IPS-18c (cell line): Measurements from ENCODE around the gene SH3PXD2B.

Experiments used
- H3K4me3 ChIP-seq: 2 replicates; pipeline ENCODE4 v1.7.0; 2013; ENCODE audit warnings: low read depth, mild to moderate bottlenecking, low read length, moderate library complexity; ENCODE audit not compliant: insufficient read depth
- H3K9me3 ChIP-seq: one replicate; pipeline ENCODE4 v1.6.1; 2013; ENCODE audit warnings: mild to moderate bottlenecking, low read length, moderate library complexity; ENCODE audit not compliant: control insufficient read depth, insufficient read depth

SH3PXD2B gene

DNA sequence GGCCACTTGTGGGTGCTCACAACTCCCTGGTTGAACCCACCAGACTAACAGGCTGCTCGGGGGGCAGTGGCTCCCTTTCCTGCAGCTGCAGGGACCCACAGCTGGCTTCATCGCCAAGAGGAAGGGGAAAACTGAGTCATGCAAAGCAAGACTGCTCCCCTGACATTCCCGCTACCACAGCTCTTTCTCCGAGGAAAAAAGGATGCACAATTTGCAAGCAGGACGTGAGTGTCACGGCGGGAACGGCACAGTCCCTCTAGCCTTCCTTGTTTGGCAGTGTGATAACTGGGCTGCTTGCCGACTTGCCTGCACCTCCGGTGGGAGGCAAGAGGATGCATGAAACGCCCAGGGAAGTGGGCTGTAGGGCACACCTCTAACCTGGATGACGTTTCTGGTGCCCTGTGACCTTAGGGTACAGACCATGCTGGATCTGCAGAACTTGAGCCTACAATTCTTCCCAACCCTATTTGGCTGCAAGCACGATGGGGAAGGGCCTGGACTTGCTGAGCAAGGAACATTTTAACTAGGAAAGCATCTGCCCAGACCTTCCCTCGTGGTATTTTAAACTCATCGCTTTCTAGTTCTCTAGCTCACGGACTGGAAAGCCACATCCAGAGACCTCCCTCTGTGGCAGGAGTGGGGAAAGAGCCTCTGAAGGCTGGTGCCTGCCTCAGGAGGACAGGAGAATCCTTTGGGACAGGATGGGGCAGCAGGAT lies 7.8 kb downstream of the SH3PXD2B start:
- Histone ChIP-seq H3K4me3 (no peak overlapping the region), H3K9me3 (no peaks in the 10 kb centered on the region)

DNA sequence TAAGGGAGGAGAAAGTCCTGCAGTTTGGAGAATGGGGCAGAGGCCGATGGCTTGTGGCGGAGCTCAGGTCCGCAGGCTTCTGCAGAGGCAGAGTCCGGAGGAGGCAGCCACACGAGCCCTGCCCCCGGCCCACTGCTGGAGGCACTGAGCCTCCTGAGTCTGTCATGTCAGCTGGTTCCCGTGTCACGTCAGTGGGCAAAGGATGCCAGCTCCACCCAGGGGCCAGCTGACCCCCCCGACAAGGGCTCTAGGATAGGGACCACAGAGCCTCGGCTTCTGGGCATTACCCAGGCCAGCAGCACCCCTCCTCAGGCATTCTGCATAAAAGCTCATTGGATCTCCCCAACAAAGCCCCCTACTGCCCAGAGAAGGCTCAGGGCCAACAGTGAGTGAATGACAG lies 8.5 kb downstream of the SH3PXD2B start:
- Histone ChIP-seq H3K4me3 (no peak overlapping the region), H3K9me3 (no peaks in the 10 kb centered on the region)

- H3K4me3 ChIP-seq, result no peak overlapping the region
- no peaks in the 10 kb centered on the region for H3K9me3 ChIP-seq
Measured at GRCh38 chr5:172444626-172445365, 9.5 kb downstream of the SH3PXD2B start.

GRCh38 chr5:172444110-172444510 lies 10.2 kb downstream of the SH3PXD2B start:
- Histone ChIP-seq H3K9me3 (no peaks in the 10 kb centered on the region), H3K4me3 (no peak overlapping the region)

- Histone ChIP-seq H3K4me3 (no peak overlapping the region), H3K9me3 (no peaks in the 10 kb centered on the region)
Measured at GRCh38 chr5:172443441-172444109, 10.8 kb downstream of the SH3PXD2B start.

DNA sequence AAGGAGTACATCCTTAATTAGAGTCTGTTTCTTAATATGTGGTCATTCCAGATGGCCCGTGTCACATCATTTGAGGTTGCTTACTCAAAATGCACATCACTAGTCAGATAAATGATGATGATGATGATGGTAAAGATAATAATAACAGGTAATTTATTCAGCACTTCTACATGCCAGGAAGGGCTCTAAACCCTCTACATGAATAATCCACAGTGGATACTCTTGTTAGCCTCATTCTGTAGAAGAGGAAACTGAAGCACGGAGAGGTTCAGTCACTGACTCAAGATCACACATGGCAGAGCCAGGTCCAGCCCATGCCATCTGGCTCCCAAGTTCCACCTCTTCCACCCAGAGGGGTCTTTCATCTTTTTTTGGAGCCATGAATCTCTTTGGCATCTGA lies 11.7 kb downstream of the SH3PXD2B start:
- H3K9me3 ChIP-seq, result no peaks in the 10 kb centered on the region
- no peak overlapping the region for H3K4me3 ChIP-seq

GRCh38 chr5:172441262-172441751 lies 13.0 kb downstream of the SH3PXD2B start:
- no peaks in the 10 kb centered on the region for H3K9me3 ChIP-seq

GRCh38 chr5:172440486-172440885 lies 13.8 kb downstream of the SH3PXD2B start:
- no peak overlapping the region for H3K4me3 ChIP-seq
- H3K9me3 ChIP-seq, result no peaks in the 10 kb centered on the region

More at GRCh38 chr5:172441262-172441751, 13.0 kb downstream of the SH3PXD2B start:
- H3K4me3 ChIP-seq, result no peak overlapping the region

GRCh38 chr5:172439785-172440477 lies 14.4 kb downstream of the SH3PXD2B start:
- H3K9me3 ChIP-seq, result no peaks in the 10 kb centered on the region

DNA sequence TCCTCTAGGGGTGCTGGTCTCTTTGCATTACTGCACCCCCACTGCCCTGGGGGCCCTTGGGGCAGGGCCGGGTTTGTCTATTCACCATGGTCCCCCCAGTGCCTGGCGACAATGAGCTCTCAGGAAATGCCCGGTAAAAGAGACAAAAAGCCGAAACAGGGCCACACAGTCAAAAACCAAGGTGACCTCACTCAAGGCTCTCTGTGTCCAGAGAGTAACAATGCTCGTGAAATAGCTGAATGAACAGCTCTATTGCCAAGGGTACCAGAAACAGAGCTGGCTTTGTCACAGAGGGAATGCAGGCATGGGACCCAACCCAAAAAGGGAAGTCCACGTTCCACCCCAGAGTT lies 16.0 kb downstream of the SH3PXD2B start:
- Histone ChIP-seq H3K4me3 (no peak overlapping the region), H3K9me3 (no peaks in the 10 kb centered on the region)

More at GRCh38 chr5:172439785-172440477, 14.4 kb downstream of the SH3PXD2B start:
- no peak overlapping the region for H3K4me3 ChIP-seq

DNA sequence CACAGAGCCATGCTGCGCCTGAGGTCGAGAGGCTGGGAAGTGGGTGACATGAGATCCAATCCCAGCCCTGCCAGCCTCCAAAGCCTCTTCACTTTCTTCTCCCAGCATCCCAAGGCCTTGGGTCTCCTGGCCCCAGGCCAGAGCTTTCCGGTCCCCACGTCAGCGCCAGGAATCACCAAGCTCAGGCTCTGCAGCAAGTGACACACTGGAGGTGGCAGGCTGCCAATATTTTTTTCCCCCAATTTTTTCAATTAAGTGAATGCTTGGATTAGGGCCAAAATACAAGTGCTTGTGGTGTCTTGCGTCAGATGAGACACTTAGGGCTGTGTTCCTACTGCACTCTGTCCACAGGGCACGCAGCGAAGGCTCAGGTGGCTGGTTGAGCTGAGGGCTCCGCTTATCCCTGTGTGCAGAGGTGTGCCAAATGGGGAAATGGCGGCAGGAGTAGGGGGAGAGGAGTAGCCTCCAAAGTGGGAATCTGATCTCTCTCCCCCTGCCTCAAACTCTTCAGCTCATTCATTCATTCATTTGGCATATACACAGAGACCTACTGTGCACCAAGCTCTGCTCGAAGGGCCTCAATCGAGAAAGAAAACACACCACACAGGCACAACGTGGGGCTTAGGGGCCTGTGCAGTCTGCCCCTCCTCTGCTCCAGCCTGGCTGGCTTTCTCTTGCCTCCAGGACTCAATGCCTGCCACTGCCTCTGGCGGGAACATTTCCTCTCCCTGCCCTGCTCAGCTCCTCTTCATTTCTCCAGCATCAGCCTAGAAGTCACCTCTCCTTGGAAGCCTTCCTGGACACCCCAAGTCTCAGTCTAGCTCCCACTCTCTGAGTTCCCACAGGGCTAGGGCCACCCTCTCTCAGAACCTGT lies 16.6 kb downstream of the SH3PXD2B start:
- H3K4me3 ChIP-seq, result no peak overlapping the region

GRCh38 chr5:172436879-172437369 lies 17.4 kb downstream of the SH3PXD2B start:
- Histone ChIP-seq H3K9me3 (no peaks in the 10 kb centered on the region), H3K4me3 (no peak overlapping the region)

More for the DNA sequence above, 16.6 kb downstream of the SH3PXD2B start:
- no peaks in the 10 kb centered on the region for H3K9me3 ChIP-seq

GRCh38 chr5:172436078-172436878 lies 18.0 kb downstream of the SH3PXD2B start:
- Histone ChIP-seq H3K4me3 (no peak overlapping the region), H3K9me3 (no peaks in the 10 kb centered on the region)

- no peaks in the 10 kb centered on the region for H3K9me3 ChIP-seq
- no peak overlapping the region for H3K4me3 ChIP-seq
Measured at GRCh38 chr5:172435362-172436077, 18.8 kb downstream of the SH3PXD2B start.

DNA sequence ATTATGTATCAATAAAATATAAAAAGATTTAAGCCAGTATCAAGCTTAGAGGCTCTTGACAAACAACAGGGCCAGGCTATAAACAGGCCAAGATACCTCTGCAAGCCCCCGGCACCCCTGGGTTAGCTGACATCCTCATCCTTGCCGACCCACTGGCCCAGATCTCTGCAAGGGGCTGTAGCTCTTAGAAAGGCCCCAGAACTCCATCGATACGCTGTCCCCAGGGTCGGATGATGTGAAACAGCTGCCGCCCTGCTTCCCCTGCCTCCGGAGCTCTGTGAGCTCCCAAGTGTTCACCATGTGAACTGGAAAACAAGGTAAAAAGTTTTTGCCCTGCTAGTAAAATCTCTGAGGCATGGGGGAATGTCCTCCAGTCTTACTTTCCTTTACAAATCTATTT lies 20.1 kb downstream of the SH3PXD2B start:
- H3K9me3 ChIP-seq, result no peaks in the 10 kb centered on the region
- no peak overlapping the region for H3K4me3 ChIP-seq
